ENCODE data around the gene SELENOM.

- no peak for TF ChIP-seq POLR2AphosphoS5 (IDR thresholded peaks at IDR 0.05; ENCODE audit: borderline replicate concordance, low read depth, low read length)
- TF ChIP-seq EZH2 (IDR thresholded peaks at IDR 0.05): no peak
- TF ChIP-seq FOXP2 (optimal IDR thresholded peaks at IDR 0.05; ENCODE audit: control extremely low read depth, extremely low read length, insufficient read depth): no peak
These were observed 31.4 kb downstream of the SELENOM start for GRCh38 chr22:31075961-31076360.
